ENCODE results near the gene JPT1.

JPT1 gene

DNA sequence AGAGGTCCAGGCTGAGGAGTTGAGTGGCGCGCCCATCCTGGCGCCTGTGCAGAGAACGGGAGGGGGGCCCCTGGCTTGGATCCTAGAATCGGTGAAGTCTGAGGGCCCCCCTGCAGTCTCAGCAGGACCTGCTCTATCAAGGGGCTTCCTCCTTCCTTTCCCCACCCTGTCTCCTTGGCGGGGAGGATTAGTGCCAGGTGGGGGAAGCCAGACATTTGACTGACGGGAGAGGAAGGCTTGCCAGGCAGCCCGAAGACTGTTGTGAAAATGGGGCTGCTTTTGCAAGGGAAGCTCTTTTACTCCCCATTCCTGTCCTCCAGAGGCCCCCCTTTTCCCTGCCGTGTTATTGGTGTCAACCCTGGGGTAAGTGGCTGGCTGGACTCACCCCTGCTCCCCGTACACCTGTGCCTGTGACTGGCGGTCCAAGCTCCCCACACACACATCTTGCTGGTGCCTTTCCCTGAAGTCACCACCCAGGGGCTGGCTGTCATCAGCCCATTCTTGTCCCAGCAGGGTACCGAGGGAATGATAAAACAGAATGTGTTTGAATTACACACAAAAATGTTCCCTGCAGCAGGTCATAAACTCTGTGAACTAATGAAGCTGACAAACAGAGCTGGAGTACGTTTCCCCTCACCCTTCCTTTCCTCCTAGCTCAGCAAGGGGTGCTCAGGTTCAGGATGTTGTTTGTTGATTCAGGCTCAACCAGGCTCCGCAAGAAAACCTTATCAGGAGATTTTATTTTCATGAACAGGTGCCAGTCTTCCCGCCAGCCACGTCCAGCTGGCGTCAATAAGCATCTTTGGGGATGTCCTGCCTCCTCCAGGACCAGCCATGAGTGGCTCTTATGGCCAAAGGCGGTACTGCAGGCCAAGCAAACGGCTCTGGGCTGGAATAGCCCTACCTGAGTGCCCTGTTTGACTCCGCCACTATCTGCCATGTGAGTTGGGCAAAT lies 48.9 kb downstream of the JPT1 start:
- peak; percentile 40 for DNase-seq (ENCODE audit: low read depth)

DNA sequence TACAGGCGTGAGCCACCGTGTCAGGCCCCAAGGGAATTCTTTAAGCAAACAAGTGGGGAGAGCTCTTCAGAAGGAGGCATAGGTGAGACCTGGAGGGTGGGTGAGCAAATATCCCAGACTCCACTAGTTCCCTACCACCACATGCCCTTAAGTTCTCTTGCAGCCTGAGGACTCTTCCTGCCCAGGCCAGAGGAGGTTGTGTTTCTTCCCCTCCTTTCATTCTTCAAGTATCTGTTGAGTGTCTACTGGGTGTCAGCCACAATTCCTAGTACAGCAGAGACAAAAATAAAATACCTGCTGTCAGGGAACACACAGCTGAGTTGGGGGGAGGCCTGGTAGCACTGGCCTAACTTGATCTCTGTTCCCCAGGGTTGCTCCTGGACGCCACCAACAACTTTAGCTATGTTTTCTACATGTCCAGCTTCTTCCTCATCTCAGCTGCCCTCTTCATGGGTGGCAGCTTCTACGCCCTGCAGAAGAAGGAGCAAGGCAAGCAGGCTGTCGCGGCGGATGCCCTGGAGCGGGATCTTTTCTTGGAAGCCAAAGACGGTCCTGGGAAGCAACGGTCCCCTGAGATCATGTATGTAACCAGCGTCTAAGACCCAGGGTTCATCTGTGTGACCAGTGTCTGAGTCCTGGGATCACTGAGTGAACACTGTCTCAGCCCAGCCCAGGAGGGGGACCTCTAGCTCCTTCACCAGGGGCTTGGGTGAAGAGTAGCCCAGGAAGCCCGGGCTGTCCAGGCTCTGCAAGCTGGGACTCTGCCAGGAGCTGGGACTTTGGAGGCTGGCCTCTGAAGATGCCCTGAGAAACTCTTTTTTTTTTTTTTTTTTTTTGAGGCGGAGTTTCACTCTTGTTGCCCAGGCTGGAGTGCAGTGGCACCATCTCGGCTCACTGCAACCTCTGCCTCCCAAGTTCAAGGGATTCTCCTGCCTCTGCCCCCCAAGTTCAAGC lies 50.4 kb downstream of the JPT1 start:
- no peak for DNase-seq (ENCODE audit: low read depth)

DNA sequence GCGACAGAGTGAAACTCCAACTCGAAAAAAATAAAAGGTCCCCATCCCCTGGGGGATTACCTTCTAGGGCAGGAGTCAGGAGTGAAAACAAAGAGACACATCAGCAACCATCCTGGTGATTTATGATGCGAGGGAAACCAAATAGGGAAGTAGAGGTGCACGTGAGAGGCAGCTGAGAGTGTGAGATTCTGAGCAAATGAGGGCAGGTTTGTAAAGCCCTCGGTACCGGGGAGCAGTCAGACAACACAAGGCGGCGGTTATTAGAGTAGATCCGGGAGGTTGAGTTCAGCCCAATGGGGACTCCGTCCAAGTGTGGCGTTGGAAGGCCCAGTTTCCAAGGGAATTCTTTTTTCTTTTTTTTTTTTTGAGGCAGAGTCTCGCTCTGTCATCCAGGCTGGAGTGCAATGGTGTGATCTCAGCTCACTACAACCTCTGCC lies 51.9 kb downstream of the JPT1 start:
- no peak for DNase-seq (ENCODE audit: low read depth)

DNA sequence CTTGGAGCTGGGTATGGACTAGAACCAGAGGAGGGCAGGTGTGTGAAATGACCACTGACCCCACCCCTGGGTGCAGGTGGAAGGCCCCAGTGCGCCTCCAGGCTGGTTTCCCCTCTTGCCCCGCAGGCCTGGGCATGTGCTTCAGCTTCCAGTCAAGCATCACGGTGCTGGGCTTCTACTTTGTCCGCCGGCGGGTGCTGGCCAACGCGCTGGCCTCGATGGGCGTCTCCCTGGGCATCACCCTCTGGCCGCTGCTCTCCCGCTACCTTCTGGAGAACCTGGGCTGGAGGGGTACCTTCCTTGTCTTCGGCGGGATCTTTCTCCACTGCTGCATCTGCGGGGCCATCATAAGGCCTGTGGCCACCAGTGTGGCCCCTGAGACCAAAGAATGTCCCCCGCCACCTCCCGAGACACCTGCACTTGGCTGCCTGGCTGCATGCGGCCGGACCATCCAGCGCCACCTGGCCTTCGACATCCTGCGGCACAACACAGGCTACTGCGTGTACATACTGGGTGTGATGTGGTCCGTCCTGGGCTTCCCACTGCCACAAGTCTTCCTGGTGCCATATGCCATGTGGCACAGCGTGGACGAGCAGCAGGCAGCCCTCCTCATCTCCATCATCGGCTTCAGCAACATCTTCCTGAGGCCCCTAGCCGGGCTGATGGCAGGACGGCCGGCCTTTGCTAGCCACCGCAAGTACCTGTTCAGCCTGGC lies 54.3 kb downstream of the JPT1 start:
- DNase-seq (ENCODE audit: low read depth), result no peak

DNA sequence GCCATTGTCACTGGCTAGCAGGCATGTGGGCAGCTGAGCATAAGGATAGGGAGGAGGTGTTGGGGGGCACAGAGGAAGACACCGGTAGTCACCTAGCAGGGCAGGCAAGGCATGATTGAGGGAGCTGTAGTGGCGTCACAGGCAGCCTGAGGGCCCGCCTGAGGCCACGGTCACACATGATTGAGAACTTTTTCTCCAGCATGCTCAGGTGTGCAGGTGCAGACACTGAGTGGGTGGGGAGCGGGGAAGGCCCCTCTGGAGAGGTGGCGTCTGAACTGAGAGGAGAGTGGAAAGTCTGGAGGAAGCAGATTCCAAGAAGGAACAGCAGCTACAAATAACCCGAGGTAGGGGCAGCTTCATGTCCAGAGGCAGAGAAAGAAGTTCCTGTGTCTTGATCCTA lies 55.5 kb downstream of the JPT1 start:
- DNase-seq (ENCODE audit: low read depth), result no peak

DNA sequence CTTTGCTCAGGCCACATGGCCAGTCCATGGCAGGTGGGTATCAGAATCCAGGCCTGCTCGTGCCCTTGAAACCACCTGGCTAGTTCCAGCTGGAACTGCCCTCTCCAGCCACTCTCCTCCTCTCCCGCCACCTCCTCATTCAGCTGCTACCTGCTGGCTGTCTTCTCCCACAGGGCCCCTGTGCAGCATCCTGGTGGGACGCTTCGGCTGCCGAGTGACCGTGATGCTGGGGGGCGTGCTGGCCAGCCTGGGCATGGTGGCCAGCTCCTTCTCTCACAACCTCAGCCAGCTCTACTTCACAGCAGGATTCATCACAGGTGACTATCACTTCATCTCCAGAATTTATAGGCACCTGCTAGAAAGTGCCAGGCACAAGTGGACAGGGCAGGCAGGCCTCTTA lies 56.4 kb downstream of the JPT1 start:
- DNase-seq (ENCODE audit: low read depth), result no peak

DNA sequence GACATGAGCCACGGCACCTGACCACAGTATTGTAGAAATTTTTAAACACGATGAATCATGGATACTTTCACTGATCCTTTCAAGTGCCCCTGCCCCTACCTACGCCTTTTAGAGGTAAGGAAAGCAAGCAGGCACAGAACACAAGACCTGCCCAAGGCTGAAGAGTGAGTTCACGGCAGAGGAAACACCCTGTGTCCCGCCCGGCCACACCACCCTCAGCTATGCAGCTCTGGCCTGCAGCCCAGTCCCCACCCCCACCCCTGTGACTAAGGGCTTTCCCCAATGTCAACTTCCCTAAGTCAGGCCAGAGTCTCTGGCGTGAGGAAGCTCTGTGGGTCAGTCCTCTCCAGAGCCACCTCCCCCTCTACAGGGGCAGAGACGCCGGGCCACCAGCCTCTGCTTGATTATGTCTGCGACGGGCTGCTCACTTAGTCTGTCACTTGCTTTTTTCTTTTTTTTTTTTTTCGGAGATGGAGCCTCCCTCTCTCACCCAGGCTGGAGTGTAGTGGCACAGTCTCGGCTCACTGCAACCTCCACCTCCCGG lies 58.2 kb downstream of the JPT1 start:
- peak; percentile 41 for DNase-seq (ENCODE audit: low read depth)

DNA sequence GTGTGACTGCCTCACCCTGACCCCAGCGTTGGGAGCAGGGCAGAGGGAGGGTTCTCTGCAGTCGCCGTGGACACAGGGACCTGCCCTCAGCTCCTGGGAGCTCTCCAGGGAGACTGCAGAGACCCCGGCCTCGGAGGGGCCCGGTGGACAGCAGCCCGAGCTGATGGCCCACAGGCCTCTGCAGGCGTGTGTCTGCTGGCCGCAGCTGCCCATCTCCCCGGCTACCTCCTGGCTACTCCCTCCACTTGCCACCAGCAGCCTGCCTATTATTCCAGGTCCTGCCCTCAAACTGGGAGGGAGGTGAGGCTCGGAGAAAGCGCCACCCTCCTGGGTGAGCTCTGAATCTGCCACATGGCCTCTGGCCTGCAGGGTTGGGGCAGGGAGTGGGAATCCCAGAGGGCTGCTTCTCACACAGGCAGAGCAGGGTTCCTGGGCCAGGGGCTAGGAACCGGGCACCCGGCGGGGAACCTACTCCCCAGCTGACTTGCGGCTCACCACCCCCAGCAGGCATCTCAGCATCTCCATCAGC lies 59.4 kb downstream of the JPT1 start:
- no peak for DNase-seq (ENCODE audit: low read depth)

DNA sequence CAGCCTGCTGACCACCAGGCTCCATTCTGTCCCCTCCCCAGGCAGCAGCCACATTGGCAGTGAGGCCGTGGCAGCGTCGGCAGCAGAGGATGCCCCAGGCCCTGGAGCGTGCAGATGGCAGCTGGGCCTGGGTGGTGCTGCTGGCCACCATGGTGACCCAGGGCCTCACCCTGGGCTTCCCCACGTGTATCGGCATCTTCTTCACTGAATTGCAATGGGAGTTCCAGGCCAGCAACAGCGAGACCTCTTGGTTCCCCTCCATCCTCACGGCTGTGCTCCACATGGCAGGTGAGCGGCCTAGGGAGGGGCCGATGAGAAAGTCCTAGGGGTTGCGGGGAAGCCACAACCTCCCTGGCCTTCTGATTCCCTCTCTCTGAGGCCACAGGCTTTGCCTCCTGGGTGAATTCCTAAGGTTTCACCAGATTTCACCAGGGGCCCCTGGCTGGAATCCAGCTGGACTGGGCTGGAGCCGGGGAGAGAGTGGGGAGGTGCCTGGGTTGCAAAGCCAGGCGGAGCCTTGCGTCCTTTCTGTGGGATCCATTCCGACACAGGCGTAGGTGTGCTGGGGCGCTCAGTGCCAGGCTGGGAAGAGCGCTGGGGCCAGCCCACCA lies 60.7 kb downstream of the JPT1 start:
- DNase-seq (ENCODE audit: low read depth), result no peak

DNA sequence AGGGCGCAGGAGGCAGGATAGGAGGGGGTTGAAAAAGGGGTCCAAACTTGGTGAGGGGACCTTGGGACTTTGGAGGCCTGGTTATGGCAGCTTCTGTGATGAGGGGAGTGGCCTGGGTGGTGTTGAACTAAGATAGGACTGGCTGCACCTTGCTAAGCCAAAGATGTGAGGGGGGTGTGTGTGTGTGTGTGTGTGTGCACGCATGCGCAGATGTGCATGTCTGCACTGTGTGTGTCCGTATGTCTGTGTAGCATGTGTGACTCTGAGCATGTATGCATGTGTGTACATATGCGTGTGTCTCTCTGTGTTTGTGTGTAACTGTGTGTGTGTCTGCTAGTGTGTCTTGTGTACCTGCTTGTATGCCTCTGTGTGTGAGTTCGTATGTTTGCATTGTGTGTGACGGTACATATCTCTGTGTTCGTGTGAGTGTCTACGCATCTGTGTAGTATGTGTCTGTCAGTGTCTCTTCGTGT lies 62.4 kb downstream of the JPT1 start:
- no peak for DNase-seq (ENCODE audit: low read depth)

DNA sequence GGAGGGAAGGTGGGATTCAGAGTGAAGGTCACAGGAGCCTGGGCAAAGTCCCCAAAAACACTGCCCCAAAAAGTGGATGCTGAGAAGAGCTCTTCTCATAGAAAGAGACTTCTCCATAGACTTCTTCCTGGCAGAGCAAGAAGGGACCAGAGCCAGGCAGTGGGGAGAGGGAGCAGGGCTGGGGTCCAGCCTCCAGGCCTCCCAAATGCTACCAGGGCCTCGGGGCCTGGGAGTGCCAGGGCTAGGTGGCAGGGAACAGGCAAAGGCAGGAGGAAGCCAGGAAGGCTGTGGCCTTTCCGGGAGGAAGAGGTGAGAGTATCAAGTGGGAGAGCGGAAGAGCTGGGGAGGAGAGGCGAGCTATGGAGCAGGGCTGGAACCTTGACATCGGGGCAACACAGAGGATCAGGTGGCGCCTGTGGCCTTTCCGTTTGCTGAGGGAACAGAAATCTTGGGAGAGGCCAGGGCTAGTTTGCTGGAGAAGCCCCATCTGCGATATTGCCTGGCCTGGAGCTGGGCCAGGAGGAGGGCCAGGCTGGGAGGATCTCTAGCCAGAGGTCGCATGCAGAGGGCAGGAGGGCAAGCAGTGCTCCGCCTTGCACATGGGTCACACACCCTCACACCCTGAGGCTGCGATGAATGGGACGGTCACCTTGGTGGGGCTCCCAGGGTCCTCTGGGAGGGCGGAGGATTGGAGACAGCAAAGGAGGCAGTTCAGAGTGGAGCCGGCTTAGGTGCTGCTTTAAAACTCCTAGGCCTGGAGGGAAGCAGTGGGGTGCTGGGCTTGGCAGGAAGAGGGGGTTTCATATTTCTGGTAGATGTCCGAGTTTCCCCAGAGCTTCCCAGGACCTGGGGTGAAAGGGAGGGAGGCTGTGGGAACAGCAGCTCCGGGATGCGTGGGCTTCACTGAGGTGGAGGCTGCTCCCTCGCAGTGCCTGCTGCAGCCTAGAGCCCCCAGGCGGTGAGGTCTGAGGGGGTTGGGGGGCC lies 63.1 kb downstream of the JPT1 start:
- DNase-seq (ENCODE audit: low read depth), result no peak

DNA sequence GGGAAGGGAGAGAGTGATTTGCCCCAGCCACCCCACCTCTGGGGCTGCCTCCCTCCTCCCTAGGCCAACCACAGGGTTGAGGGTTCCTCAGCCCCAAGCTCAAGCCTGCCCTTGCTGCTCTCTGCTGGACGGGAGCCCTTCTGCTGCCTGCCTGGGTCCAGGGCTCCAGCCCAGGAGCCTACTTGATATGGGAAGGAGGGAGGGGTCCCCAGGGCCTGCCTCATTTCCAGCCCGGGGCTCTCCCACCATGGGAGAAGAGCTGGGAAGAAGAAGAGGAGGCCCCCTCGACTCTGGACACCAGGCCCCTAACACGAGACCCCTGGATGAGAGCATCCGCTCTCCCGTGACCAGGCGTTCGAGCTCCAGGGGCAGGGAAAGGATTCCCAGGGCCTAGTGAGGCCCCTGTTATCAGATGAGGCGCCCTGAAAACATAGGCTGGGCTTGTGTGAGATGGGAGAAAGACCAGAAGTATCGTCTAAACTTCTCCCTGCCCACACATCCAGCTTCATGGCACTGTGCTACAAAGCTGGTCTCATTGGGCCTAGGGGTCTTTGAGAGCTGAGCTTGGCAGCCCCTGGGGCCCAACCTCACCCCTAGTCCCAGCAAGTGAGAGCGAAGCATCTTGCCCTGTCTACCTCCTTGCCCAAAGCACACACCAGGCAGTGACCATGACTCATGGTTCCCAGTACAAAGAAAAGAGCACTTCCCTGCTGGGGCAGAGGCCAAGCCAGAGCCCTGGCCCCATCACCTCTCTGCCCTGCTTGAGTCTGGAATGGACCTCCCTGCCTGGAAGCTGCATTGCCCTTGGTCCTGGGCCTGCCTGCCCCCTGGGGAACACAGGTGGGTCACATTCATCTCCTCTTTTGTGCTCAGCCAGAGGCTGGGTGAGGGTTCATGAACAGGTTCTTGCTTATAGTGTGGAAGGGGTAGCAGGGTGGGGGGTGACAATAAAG lies 65.6 kb downstream of the JPT1 start:
- peak; percentile 42 for DNase-seq (ENCODE audit: low read depth)

DNA sequence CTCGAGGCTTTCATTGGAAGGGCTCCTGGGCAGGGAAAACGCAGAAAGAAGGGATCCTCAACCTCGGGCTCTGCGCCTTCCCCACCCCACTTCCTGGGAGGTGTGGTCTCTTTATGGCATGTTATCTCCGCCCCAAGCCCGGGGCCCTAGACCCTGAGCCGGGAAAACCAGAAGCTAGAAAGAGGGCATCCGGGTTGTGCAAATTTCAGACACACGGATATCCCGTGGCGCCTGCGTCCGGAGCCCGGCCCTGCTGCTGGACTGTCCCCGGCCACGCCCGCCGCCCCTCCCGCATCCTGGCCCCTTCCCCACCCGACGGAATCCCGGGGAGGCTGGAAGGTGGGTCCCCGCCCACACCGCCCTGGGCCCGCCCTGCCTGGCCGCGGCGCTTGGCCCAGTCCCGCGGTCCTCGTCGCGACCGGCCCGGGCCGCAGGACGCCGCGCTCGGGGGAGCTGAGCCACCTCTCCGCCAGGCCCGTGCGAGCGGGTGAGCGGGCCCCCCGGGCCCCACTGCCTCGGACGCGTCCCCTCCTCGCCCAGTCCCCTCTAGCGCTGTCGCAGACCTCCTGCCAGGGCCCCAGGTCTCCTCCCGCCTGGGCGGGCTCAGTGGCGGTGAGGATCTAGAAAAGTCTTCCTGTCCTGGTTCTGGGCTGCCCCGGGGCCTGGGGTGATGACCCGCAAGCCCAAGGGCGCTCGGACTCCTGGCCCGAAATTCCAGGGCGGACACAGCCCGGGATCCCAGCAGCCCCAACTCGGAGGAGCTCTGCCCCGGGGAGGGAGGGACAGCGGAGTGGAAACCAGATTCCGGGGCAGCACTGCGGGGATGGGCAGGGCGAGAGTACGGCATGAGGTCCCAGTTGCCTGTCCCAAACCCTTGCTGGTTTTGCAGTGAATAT lies 66.5 kb downstream of the JPT1 start, which contains the start of gene SLC16A5:
Gene SLC16A5 (plus strand): TSS at position 397 of the 896 bp plus-strand sequence. CDS start 5,683 bp downstream, outside the sequence.
- DNase-seq (ENCODE audit: low read depth), result peak; percentile 92

DNA sequence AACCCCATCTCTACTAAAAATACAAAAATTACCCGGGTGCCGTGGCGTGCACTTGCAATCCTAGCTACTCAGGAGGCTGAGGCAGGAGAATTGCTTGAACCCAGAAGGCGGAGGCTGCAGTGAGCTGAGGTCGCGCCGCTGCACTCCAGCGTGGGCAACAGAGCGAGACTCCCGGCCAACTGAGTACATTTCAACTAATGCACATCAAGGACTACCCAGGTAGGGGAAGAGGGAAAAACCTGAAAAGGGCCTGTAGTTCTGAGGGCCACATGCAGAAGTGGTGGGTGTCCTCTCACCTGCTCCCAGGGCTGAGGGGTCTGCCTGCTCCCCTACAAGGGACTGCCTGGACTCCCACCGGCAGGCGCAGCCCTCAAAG lies 67.1 kb downstream of the JPT1 start:
- no peak for DNase-seq (ENCODE audit: low read depth)

DNA sequence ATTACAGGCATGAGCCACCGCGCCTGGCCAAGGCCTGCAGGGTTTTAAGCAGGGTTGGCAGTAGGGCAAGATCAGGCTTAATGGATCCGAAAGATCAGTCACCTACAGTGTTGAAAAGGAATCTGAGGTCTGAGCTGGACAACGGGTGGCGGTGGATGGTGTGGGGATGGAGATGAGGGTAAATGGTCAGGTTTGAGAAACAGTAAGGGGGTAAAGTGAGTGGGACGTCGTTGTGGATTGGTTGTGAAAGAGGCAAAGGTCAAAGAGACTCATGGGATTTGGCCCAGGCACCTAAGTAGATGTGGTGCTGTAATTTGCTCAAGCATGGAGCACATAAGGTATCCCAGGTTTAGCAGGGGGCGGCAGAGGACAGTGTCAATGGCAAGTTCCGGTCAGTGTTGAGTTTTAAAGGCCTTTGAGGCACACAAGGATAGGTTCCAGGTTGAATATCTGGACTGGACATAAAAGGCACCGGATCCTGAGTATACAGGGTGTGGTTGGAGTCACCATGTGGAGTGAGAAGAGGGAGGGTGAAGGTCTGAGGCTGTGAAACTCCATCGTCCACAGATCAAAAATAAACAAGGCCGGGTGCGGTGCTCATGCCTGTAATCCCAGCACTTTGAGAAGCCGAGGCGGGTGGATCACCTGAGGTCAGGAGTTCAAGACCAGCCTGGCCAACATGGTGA lies 67.7 kb downstream of the JPT1 start:
- DNase-seq (ENCODE audit: low read depth), result no peak

Data from fibroblast of gingiva (primary cell).